GM11168 (cell line): ENCODE results near the gene TUSC1.

Experiments used
- in situ Hi-C: fragments of 300-500 bp; cut with MboI; formaldehyde crosslinking; loops from one replicate; pipeline ENCODE4 v1.12.0; 2022; ENCODE audit warnings: low sequenced_read_pairs; ENCODE audit not compliant: unreplicated experiment

TUSC1 gene

GRCh38 chr9:25629231-25629630 lies 49.0 kb downstream of the TUSC1 start:
- in situ Hi-C loops, result no loop called here
